ENCODE data around the gene FOXJ3.

Gene FOXJ3

GRCh38 chr1:42359466-42359865 is 24.4 kb upstream of the FOXJ3 start:
- Mint-ChIP-seq H3K9me3 (no peaks in the 10 kb centered on the region), H3K36me3 (ENCODE audit: low read depth) (no peaks in the 10 kb centered on the region), H3K4me3 (no peak overlapping the region), H3K27me3 (ENCODE audit: low read depth, poor library complexity) (peaks cover 17% of the 10 kb centered on the region), H3K4me1 (no peaks in the 10 kb centered on the region), H3K27ac (no peak overlapping the region)
- no peak for DNase-seq
- TF ChIP-seq CTCF (IDR thresholded peaks at IDR 0.05), result no peak

- Mint-ChIP-seq H3K4me3 (no peak overlapping the region), H3K36me3 (ENCODE audit: low read depth) (no peaks in the 10 kb centered on the region), H3K27ac (no peak overlapping the region), H3K9me3 (no peaks in the 10 kb centered on the region), H3K4me1 (no peaks in the 10 kb centered on the region), H3K27me3 (ENCODE audit: low read depth, poor library complexity) (peaks cover 13% of the 10 kb centered on the region)
- no peak for TF ChIP-seq CTCF (IDR thresholded peaks at IDR 0.05)
- DNase-seq, result no peak
Observed at GRCh38 chr1:42358791-42359190, 23.8 kb upstream of the FOXJ3 start.

GRCh38 chr1:42350086-42350485 is 15.1 kb upstream of the FOXJ3 start:
- no peak for TF ChIP-seq CTCF (IDR thresholded peaks at IDR 0.05)
- H3K4me1 Mint-ChIP-seq, result no peaks in the 10 kb centered on the region
- H3K36me3 Mint-ChIP-seq (ENCODE audit: low read depth), result no peaks in the 10 kb centered on the region
- H3K4me3 Mint-ChIP-seq, result no peak overlapping the region
- DNase-seq, result no peak
- H3K27me3 Mint-ChIP-seq (ENCODE audit: low read depth, poor library complexity), result peaks cover 12% of the 10 kb centered on the region
- no peaks in the 10 kb centered on the region for H3K9me3 Mint-ChIP-seq
- H3K27ac Mint-ChIP-seq, result no peak overlapping the region

- no peaks in the 10 kb centered on the region for H3K36me3 Mint-ChIP-seq (ENCODE audit: low read depth)
- no peak overlapping the region for H3K27ac Mint-ChIP-seq
- no peak for TF ChIP-seq CTCF (IDR thresholded peaks at IDR 0.05)
- H3K27me3 Mint-ChIP-seq (ENCODE audit: low read depth, poor library complexity), result peaks cover 12% of the 10 kb centered on the region
- H3K4me1 Mint-ChIP-seq, result no peaks in the 10 kb centered on the region
- H3K9me3 Mint-ChIP-seq, result no peaks in the 10 kb centered on the region
- H3K4me3 Mint-ChIP-seq, result no peak overlapping the region
- no peak for DNase-seq
Observed at GRCh38 chr1:42348498-42348897, 13.5 kb upstream of the FOXJ3 start.

- H3K27me3 Mint-ChIP-seq (ENCODE audit: low read depth, poor library complexity), result peaks cover 4% of the 10 kb centered on the region
- no peaks in the 10 kb centered on the region for H3K9me3 Mint-ChIP-seq
- TF ChIP-seq CTCF (IDR thresholded peaks at IDR 0.05), result no peak
- no peak overlapping the region for H3K27ac Mint-ChIP-seq
- H3K4me1 Mint-ChIP-seq, result peaks cover 21% of the 10 kb centered on the region
- DNase-seq, result no peak
- no peak overlapping the region for H3K4me3 Mint-ChIP-seq
- no peaks in the 10 kb centered on the region for H3K36me3 Mint-ChIP-seq (ENCODE audit: low read depth)
Observed at GRCh38 chr1:42343049-42343448, 8.0 kb upstream of the FOXJ3 start.

- no peak for DNase-seq
- Mint-ChIP-seq H3K27ac (no peak overlapping the region), H3K4me1 (peaks cover 37% of the 10 kb centered on the region), H3K27me3 (ENCODE audit: low read depth, poor library complexity) (no peaks in the 10 kb centered on the region), H3K9me3 (no peaks in the 10 kb centered on the region), H3K36me3 (ENCODE audit: low read depth) (no peaks in the 10 kb centered on the region), H3K4me3 (no peak overlapping the region)
- TF ChIP-seq CTCF (IDR thresholded peaks at IDR 0.05), result no peak
Observed at GRCh38 chr1:42340901-42341300, 5.9 kb upstream of the FOXJ3 start.
